Lung (tissue), 12 donors: Measurements from ENCODE around the gene MT1B. TPM values are rescaled to one million over a fixed set of nuclear protein-coding genes. Genes with fewer than 3 reads are reported as not detected.

Experiments used
- ATAC-seq: fragments of 200-7000 bp; cut with Tn5 transposase; one replicate; pipeline ENCODE4 v1.9.1; 2020; ENCODE audit warnings: moderate number of reproducible peaks; ENCODE audit not compliant: insufficient read depth, low FRiP score
- DNase-seq, 3 donors: peaks; one replicate each; pipeline ENCODE4 v3.0.0-alpha.2; 2013 to 2017
- H3K27ac ChIP-seq, 2 donors: one replicate each; pipeline ENCODE4 v1.5.1; 2013; ENCODE audit warnings: mild to moderate bottlenecking in 2 of 2, moderate library complexity in 2 of 2, control low read depth in 1 of 2, inconsistent platforms in 1 of 2, low read depth in 1 of 2, low read length in 1 of 2
- H3K27me3 ChIP-seq, 3 donors: one replicate each; pipeline ENCODE4 v1.5.1; 2013; ENCODE audit warnings: low read length in 2 of 3; ENCODE audit not compliant: control insufficient read depth in 3 of 3, insufficient read depth in 3 of 3
- H3K36me3 ChIP-seq, 4 donors: one replicate each; pipeline ENCODE4 v1.5.1; 2013; ENCODE audit warnings: low read length in 4 of 4, mild to moderate bottlenecking in 1 of 4, moderate library complexity in 1 of 4; ENCODE audit not compliant: control insufficient read depth in 4 of 4, insufficient read depth in 4 of 4
- H3K4me1 ChIP-seq, 5 donors: one replicate each; pipeline ENCODE4 v1.5.1; 2013; ENCODE audit warnings: low read length in 5 of 5, mild to moderate bottlenecking in 2 of 5, moderate library complexity in 1 of 5; ENCODE audit not compliant: control insufficient read depth in 5 of 5, insufficient read depth in 5 of 5
- H3K4me3 ChIP-seq: one replicate; pipeline ENCODE4 v1.5.1; 2013; ENCODE audit warnings: mild to moderate bottlenecking, control low read depth, moderate library complexity
- H3K9ac ChIP-seq, 2 donors: one replicate each; pipeline ENCODE4 v1.5.1; 2013; ENCODE audit warnings: low read length in 2 of 2, control low read depth in 1 of 2; ENCODE audit not compliant: insufficient read depth in 1 of 2
- H3K9me3 ChIP-seq, 4 donors: one replicate each; pipeline ENCODE4 v1.5.1; 2013; ENCODE audit warnings: low read length in 3 of 4, mild to moderate bottlenecking in 1 of 4, moderate library complexity in 1 of 4; ENCODE audit not compliant: control insufficient read depth in 4 of 4, insufficient read depth in 3 of 4
- CTCF ChIP-seq: IDR thresholded peaks from 2 replicates; pipeline ENCODE4 v1.5.1; 2012; ENCODE audit warnings: mild to moderate bottlenecking; ENCODE audit errors: control extremely low read depth, extremely low read depth
- WGBS, 2 donors: extraction: QIAGEN DNeasy Blood & Tissue Kit; methylation state at CpG; one replicate each; pipeline ENCODE4 v1.1.7; 2013; 5-methylcytosine and 5-hydroxymethylcytosine counted together
- polyA plus RNA-seq, 2 donors: library from polyadenylated mRNA; stranded (reverse); fragments of 200-250 nt; gene quantifications; one replicate each; pipeline ENCODE4 v1.2.1, GENCODE V29; 2013
- total RNA-seq, 2 donors: library from RNA; depleted of rRNA in 1 of 2; stranded (reverse); fragments of >200 nt in 1 of 2; gene quantifications; one replicate each; pipeline ENCODE4 v1.2.1, GENCODE V29; 2014 to 2021
- donor health status: control.
- donor health status: control.
- donor health status: Bipolar disorder and iron deficiency.
- donor health status: healthy.
- donor health status: DM: yes; HTN: yes; CAD: no.

The MT1B gene
- total and polyA plus RNA-seq, 4 donors = not detected

- no peak for TF ChIP-seq CTCF
- 39 to 48% methylated on average over 5 of the region's 5 CpGs for WGBS, 2 donors
- no peaks in the 10 kb centered on the region for H3K36me3 ChIP-seq
- ATAC-seq = no peak
- H3K9me3 ChIP-seq = no peaks in the 10 kb centered on the region
- H3K27me3 ChIP-seq = peaks cover 0 to 94% (median 93%) of the 10 kb centered on the region in 3 donors
- no peak overlapping the region for H3K4me3 ChIP-seq
- no peak for DNase-seq
- H3K27ac ChIP-seq = no peak overlapping the region
- peaks cover 0 to 7% (median 3%) of the 10 kb centered on the region in 5 donors for H3K4me1 ChIP-seq
- no peak overlapping the region for H3K9ac ChIP-seq
These were observed 7.9 kb upstream of the MT1B start for GRCh38 chr16:56643833-56644232.

DNA sequence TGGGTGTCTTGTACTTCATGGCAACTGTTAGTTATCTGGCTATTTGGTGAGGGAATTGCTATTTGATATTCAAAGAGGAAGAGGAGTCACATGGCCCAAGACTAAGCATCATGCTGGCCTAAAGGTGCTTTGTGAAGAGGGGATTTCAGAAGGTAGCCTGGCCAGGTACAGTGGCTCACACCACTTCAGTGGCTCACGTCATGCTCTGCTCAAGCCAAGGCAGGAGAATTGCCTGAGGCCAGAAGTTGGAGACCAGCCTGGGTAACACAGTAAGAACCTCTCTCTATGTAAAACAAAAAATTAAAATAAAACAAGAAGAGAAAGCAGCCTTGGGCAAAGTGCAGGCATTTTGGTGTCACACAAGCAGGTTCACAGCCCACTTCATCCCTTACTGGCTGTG lies 6.4 kb upstream of the MT1B start:
- Histone ChIP-seq H3K36me3 (no peaks in the 10 kb centered on the region), H3K4me1 (peaks cover 0 to 6% (median 0%) of the 10 kb centered on the region in 5 donors), H3K9me3 (no peaks in the 10 kb centered on the region), H3K27me3 (peaks cover 0 to 90% (median 88%) of the 10 kb centered on the region in 3 donors), H3K9ac (no peak overlapping the region), H3K27ac (no peak overlapping the region), H3K4me3 (no peak overlapping the region)
- no peak for ATAC-seq
- no peak for TF ChIP-seq CTCF
- no peak for DNase-seq
- WGBS, 2 donors = 84 to 97% methylated on average over 1 of the region's 1 CpG

- peaks cover 0 to 6% (median 0%) of the 10 kb centered on the region in 5 donors for H3K4me1 ChIP-seq
- H3K27ac ChIP-seq = no peak overlapping the region
- no peaks in the 10 kb centered on the region for H3K9me3 ChIP-seq
- H3K9ac ChIP-seq = no peak overlapping the region
- H3K27me3 ChIP-seq = peaks cover 0 to 85% (median 83%) of the 10 kb centered on the region in 3 donors
- 0% methylated on average over 1 of the region's 1 CpG for WGBS, 2 donors
- no peak for TF ChIP-seq CTCF
- DNase-seq (no peak), ATAC-seq (no peak)
- no peak overlapping the region for H3K4me3 ChIP-seq
- no peaks in the 10 kb centered on the region for H3K36me3 ChIP-seq
These were observed 5.8 kb upstream of the MT1B start for GRCh38 chr16:56645838-56646237.

DNA sequence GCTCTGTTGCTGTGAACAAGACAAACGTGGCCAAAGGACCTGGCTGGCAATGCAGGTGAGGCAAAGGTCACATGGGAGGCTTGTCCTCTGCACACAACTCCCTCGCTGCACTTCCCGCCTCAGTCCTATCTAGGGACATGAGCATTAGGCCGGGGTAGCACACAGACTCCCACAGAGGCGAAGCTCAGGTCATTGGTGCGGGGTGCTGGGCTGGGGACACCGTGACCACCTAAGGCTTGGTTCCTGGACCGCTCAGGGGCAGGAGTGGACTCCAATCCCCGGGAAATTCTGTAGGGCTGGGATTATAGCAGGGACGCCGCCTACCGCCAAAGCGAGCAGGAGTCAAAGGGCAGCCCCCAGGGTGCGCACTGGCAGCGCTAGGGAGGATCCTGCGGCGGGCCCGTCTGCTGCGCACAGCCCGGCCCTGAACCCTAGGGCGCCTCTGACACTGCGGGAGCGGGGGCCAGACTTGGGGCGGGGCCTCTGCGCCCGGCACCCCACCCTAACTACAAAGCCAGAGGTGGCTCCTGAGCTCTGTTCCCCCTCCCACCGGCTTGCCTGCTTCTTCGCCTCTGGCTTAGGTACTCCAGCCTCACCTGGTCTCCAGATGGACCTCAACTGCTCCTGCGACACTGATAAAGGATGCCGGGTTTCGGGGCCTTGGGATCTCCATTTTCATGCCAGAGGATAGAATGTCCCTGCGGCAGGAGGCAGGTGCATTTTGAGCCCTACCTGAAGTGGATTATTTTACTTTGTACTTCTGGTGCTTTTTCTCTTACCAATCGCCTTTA lies 3.9 kb upstream of the MT1B start:
- Histone ChIP-seq H3K9ac (no peak overlapping the region), H3K4me3 (no peak overlapping the region), H3K36me3 (no peaks in the 10 kb centered on the region), H3K4me1 (peaks cover 0 to 6% (median 0%) of the 10 kb centered on the region in 5 donors), H3K27ac (no peak overlapping the region), H3K27me3 (peaks cover 0 to 75% (median 70%) of the 10 kb centered on the region in 3 donors), H3K9me3 (no peaks in the 10 kb centered on the region)
- ATAC-seq = no peak
- TF ChIP-seq CTCF = no peak
- no peak for DNase-seq
- 36 to 47% methylated on average over 30 to 33 of the region's 33 CpGs for WGBS, 2 donors
